ENCODE measurements around the gene DHPS. TPM values are rescaled to one million over a fixed set of nuclear protein-coding genes. Genes with fewer than 3 reads are reported as not detected.
"Not testable (repeated sequence)": the region's sequence is repeated elsewhere in the genome, so short reads cannot be mapped to it uniquely, and the experiment has no call there.

DHPS gene
- total RNA-seq, 2 experiments from 2014 or later = 106 to 113 TPM

DNA sequence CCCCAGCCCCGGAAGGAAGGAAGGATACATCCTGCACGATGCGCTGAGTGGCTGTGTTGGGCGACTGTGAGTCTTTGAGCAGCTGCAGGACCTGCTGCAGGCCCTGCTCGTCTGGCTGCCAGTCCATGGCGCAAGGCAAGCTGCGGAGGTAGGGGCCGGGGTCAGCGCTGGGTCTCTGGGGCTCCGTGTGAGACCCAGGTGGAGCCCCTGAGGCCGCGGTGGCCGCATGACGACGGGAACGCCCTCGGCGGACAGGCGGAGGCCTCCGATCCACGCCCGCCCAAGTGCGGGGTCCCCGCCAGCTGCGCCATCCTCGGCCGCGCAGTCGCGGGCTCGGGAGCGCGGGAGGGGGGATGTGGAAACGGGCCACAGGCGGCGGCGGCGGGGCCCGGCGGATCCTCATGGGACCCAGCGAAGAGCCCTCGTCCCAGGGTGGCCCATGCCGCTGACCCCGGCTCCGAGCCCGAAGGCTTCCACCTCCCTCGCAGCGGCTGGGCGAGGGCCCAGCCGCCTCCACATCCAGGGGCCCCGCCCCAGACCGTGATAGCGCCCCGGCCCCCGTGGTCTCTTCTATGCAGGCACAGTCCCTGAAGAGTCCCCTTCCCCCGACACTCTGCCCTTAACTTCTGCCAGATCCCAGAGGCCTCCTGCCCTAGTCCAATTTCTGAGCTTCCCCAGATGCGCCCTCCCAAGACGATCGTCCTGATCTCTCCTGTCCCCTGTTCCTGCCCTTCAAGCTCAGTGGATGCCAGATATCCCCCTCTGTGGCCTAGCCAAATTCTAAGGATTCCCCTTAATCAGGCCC lies 39.4 kb upstream of the DHPS start:
- ChIA-PET CTCF (interaction anchor here (0.6 to 7.0 kb wide), 6 partner anchors 11 to 55 kb away, joined by 3 to 53 read pairs (median 3); partner anchors contain the start of gene TRIR), POLR2A (interaction anchor here (1.0 to 9.4 kb wide), 11 partner anchors 13 to 169 kb away, joined by 3 to 250 read pairs (median 4); partner anchors contain the start of genes DHPS, FBXW9, GCDH and GET3)
- H3K9me3 Mint-ChIP-seq = no peaks in the 10 kb centered on the region
- H3K4me3 Mint-ChIP-seq = peak overlapping the region; percentile 88
- H3K36me3 Mint-ChIP-seq (ENCODE audit: low read depth) = peaks cover 28% of the 10 kb centered on the region
- peaks cover 44% of the 10 kb centered on the region for H3K4me1 Mint-ChIP-seq
- H3K27ac Mint-ChIP-seq = peak overlapping the region; percentile 86
- peak; percentile 51 for DNase-seq
- no peaks in the 10 kb centered on the region for H3K27me3 Mint-ChIP-seq

DNA sequence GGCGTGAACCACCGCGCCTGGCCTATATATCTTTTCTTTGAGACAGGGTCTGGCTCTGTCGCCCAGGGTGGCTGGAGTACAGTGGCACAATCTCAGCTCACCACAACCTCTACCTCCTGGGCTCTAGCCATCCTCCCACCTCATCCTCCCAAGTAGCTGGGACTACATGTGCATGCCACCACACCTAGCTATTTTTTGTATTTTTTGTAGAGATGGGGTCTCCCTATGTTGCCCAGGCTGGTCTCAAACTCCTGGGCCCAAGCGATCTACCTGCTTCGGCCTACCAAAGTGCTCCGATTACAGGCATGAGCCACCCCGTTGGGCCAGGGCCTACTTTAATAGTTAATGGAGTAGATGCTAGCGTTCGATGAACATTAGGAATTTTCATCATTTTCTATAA lies 38.6 kb upstream of the DHPS start:
- CTCF ChIA-PET = interaction anchor here (1.7 to 7.0 kb wide), 2 partner anchors 13 to 39 kb away, joined by 3 to 53 read pairs; partner anchors contain the start of gene TRIR
- Mint-ChIP-seq H3K9me3 (no peaks in the 10 kb centered on the region), H3K36me3 (ENCODE audit: low read depth) (peaks cover 34% of the 10 kb centered on the region), H3K27ac (peak overlapping the region; percentile 83), H3K4me1 (peaks cover 44% of the 10 kb centered on the region), H3K4me3 (peak overlapping the region; percentile 88), H3K27me3 (no peaks in the 10 kb centered on the region)
- DNase-seq = no peak
- POLR2A ChIA-PET = interaction anchor here (1.0 to 9.4 kb wide), 6 partner anchors 12 to 170 kb away, joined by 3 to 250 read pairs (median 3); partner anchors contain the start of genes FBXW9, GCDH, GET3 and TRIR

DNA sequence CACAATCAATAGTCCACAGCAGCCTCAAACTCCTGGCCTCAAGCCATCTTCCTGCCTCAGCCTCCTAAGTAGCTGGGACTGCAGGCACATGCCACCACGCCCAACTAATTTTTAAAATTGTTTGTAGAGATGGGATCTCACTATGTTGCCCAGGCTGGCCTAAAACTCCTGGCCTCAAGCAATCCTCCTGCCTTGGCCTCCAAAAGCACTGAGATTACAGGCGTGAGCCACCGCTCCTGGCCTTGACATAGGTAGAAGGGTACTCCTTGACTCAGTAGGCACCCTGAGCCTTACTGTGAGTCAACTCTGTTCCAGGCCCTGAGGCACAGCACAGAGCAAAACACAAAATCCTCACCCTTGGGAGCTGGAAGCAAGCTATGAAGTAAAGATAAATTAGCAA lies 34.2 kb upstream of the DHPS start:
- Mint-ChIP-seq H3K4me1 (peaks cover 27% of the 10 kb centered on the region), H3K9me3 (no peaks in the 10 kb centered on the region), H3K36me3 (ENCODE audit: low read depth) (peaks cover 54% of the 10 kb centered on the region), H3K4me3 (no peak overlapping the region), H3K27me3 (no peaks in the 10 kb centered on the region), H3K27ac (no peak overlapping the region)
- CTCF ChIA-PET = interaction anchor here (0.8 to 3.3 kb wide), 6 partner anchors 18 to 79 kb away, joined by 3 to 24 read pairs (median 7); partner anchors contain the start of gene TRIR
- DNase-seq = no peak
- POLR2A ChIA-PET = interaction anchor here (0.9 to 9.4 kb wide), 2 partner anchors 19 to 42 kb away, joined by 3 to 250 read pairs; partner anchors contain the start of genes GET3 and TRIR

DNA sequence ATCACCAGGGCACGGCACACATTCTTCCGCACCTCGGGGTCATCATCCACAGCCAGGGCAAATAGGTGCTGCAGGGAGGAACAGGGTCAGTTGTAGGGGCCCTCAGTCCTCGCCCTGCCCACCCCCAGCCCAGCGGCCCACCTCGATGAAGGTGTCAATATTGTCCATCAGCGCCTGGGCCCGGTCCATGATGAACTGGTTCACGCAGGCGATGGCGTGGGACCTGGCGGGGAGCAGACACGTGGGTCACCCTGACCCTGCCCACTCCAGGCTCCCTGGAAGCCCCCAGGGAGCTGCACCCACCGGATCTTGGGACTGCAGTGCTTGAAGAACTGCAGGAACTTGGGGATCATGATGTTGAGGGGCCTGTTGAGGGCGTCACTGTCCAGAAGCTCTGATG lies 33.4 kb upstream of the DHPS start:
- ChIA-PET CTCF (interaction anchor here (2.7 kb wide), 1 partner anchor 43 kb away, joined by 11 read pairs; no protein-coding TSS in a partner anchor), POLR2A (interaction anchor here (0.9 kb wide), 1 partner anchor 42 kb away, joined by 3 read pairs; no protein-coding TSS in a partner anchor)
- no peak for DNase-seq
- no peak overlapping the region for H3K4me3 Mint-ChIP-seq
- peaks cover 20% of the 10 kb centered on the region for H3K4me1 Mint-ChIP-seq
- peaks cover 57% of the 10 kb centered on the region for H3K36me3 Mint-ChIP-seq (ENCODE audit: low read depth)
- no peaks in the 10 kb centered on the region for H3K9me3 Mint-ChIP-seq
- no peaks in the 10 kb centered on the region for H3K27me3 Mint-ChIP-seq
- no peak overlapping the region for H3K27ac Mint-ChIP-seq

DNA sequence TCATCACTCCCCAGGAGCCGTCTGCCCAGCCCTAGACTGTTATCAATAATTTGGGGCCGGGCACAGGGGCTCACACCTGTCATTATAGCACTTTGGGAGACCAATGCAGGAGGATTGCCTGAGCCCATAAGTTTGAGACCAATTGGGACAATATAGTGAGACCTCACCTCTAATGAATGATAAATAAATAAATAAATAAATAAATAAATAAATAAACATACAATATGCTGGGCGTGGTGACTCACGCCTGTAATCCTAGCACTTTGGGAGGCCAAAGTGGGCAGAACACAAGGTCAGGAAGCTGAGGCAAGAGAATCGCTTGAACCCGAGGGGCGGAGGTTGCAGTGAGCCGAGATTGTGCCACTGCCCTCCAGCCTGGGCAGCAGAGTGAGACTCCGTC lies 31.6 kb upstream of the DHPS start:
- H3K9me3 Mint-ChIP-seq, POLR2A ChIA-PET, H3K4me1 Mint-ChIP-seq, H3K4me3 Mint-ChIP-seq, DNase-seq, H3K27me3 Mint-ChIP-seq, H3K27ac Mint-ChIP-seq: not testable (repeated sequence)
- H3K36me3 Mint-ChIP-seq (ENCODE audit: low read depth) = peaks cover 58% of the 10 kb centered on the region
- CTCF ChIA-PET = interaction anchor here (1.0 to 2.7 kb wide), 3 partner anchors 21 to 47 kb away, joined by 3 to 11 read pairs (median 3); no protein-coding TSS in a partner anchor

DNA sequence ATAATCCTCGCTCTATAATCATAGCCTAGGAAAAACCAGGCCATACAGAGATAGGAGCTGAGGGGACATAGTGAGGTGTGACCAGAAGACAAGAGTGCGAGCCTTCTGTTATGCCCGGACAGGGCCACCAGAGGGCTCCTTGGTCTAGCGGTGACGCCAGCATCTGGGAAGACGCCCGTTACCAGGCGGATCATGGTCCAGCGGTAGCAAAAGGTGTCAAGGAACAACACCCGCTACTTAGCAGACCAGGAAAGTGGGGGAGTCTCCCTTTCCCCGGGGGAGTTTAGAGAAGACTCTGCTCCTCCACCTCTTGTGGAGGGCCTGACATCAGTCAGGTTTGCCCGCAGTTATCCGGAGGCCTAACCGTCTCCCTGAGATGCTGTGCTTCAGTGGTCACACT lies 30.4 kb upstream of the DHPS start:
- H3K9me3 Mint-ChIP-seq, H3K4me3 Mint-ChIP-seq, H3K27ac Mint-ChIP-seq, H3K4me1 Mint-ChIP-seq, H3K27me3 Mint-ChIP-seq, POLR2A ChIA-PET: not testable (repeated sequence)
- CTCF ChIA-PET = interaction anchor here (0.6 to 1.5 kb wide), 3 partner anchors 22 to 1305 kb away, joined by 3 read pairs; no protein-coding TSS in a partner anchor
- DNase-seq = peak; percentile 23
- H3K36me3 Mint-ChIP-seq (ENCODE audit: low read depth) = peaks cover 58% of the 10 kb centered on the region

DNA sequence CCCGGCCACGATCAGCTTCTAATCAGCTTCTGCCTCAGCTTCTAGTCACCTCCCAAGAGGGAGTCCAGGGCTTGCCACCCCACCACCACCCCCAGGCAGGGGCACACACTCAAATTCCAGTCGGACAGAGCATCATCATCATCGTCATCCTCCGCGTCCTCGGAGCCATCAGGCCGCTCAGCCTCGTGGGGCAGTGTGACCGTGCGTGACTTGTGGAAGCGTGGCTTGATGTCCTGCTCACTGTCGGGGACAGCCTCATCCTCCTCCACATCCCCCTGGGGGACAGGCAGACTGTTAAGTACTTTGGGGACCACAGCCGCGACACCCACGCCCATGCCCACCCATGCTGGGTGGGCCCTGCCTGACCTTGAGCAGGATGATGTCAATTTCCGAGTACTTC lies 29.5 kb upstream of the DHPS start:
- Mint-ChIP-seq H3K36me3 (ENCODE audit: low read depth) (peaks cover 58% of the 10 kb centered on the region), H3K9me3 (no peaks in the 10 kb centered on the region), H3K27ac (no peak overlapping the region), H3K4me3 (no peak overlapping the region), H3K4me1 (no peaks in the 10 kb centered on the region), H3K27me3 (no peaks in the 10 kb centered on the region)
- no peak for DNase-seq
- ChIA-PET POLR2A (interaction anchor here (2.0 kb wide), 1 partner anchor 15 kb away, joined by 9 read pairs; the partner anchor contains the start of gene FBXW9), CTCF (interaction anchor here (0.6 kb wide), 1 partner anchor 1304 kb away, joined by 3 read pairs; no protein-coding TSS in a partner anchor)

DNA sequence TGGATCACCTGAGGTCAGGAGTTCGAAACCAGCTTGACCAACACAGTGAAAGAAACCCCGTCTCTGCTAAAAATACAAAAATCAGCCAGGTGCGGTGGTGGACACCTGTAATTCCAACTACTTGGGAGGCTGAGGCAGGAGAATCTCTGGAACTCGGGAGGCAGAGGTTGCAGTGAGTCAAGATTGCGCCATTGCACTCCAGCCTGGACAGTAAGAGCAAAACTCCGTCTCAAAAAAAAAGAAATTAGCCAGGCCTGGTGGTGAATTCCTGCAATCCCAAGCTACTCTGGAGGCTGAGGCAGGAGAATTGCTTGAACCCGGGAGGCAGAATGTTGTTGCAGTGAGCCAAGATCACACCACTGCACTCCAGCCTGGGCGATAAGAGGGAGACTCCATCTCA lies 27.0 kb upstream of the DHPS start:
- no peak for DNase-seq
- POLR2A ChIA-PET = interaction anchor here (0.6 to 1.0 kb wide), 3 partner anchors 11 to 12 kb away, joined by 3 read pairs; partner anchors contain the start of gene FBXW9
- peaks cover 57% of the 10 kb centered on the region for H3K36me3 Mint-ChIP-seq (ENCODE audit: low read depth)
- H3K27ac Mint-ChIP-seq = no peak overlapping the region
- H3K4me3 Mint-ChIP-seq = no peak overlapping the region
- CTCF ChIA-PET = interaction anchor here (0.7 to 1.6 kb wide), 3 partner anchors 9 to 48 kb away, joined by 3 to 5 read pairs (median 3); partner anchors contain the start of gene TRIR
- no peaks in the 10 kb centered on the region for H3K27me3 Mint-ChIP-seq
- H3K9me3 Mint-ChIP-seq = no peaks in the 10 kb centered on the region
- no peaks in the 10 kb centered on the region for H3K4me1 Mint-ChIP-seq

DNA sequence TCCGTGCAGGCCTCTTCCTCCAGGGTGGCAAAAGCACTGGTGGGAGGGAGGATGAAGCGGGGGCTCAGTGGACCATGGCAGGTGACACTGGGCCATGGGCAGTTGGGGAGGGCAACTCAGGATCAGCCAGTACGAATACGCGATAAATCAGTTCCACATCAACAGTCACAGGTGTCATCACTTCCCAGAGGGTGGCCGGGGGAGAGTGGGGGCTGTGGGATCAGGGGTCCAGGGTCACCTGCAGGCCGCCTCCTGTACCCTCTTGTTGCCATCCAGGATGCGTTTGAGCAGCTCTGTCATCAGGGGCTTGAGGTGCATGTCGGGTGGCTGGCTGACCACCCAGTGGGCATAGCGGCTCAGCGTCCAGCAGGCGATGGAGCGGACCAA lies 24.6 kb upstream of the DHPS start:
- Mint-ChIP-seq H3K27ac (no peak overlapping the region), H3K4me1 (no peaks in the 10 kb centered on the region), H3K9me3 (no peaks in the 10 kb centered on the region), H3K36me3 (ENCODE audit: low read depth) (peaks cover 60% of the 10 kb centered on the region), H3K4me3 (no peak overlapping the region), H3K27me3 (no peaks in the 10 kb centered on the region)
- no peak for DNase-seq
- CTCF ChIA-PET = no interaction called here
- POLR2A ChIA-PET = interaction anchor here (1.3 kb wide), 1 partner anchor 10 kb away, joined by 4 read pairs; the partner anchor contains the start of gene FBXW9

DNA sequence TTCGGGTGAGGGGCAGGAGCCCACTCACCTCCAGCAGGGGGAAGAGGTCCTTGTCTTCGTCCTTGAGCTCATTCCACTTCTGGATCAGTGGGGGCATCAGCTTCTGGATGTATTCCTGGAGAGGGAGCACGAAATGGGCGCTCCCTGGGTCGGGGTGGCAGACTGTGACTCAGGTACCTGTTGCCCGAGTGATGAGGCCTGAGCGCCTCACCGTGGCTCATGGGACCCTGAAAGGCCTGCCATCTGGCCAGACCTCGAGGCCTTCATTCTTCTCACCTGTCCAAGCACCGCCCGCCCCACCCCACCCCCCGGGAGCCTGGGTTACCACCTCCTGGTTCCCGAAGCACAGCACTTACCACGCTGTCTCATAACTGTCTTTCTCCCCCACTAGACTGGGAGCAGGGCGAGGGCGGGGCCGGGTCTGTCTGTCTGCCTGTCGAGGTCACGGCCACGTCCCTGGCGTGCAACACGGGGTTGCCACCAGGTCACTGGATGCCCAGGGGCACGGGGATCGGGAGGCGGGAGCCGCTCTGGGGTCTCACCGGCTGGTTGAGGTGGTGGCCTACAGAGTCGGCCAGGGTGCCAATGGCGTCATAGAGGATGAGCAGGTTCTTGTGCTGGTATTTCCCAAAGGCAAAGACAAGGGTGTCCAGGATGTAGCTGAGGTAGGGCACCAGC lies 24.1 kb upstream of the DHPS start:
- POLR2A ChIA-PET = no interaction called here
- Mint-ChIP-seq H3K4me3 (no peak overlapping the region), H3K27ac (no peak overlapping the region), H3K27me3 (no peaks in the 10 kb centered on the region), H3K9me3 (no peaks in the 10 kb centered on the region), H3K36me3 (ENCODE audit: low read depth) (peaks cover 60% of the 10 kb centered on the region), H3K4me1 (no peaks in the 10 kb centered on the region)
- CTCF ChIA-PET = no interaction called here
- DNase-seq = no peak

DNA sequence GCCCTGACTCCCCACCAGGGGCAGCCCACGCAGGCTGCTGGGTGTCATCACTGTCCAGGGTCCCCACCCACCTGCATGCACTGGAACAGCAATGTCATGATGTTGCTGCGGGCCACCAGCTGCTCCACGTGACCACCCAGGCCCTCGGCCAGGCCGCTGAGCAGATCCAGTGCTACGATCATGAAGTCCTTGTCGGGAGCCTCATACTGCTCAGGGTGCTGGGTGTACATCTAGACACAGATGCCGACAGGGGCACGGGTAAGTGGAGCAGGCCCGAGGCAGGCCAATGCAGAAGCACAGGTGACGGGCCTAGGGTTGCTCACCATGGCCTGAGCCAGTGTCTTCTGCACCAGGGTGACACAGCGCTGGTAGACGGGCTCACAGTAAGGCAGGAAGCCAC lies 23.5 kb upstream of the DHPS start:
- CTCF ChIA-PET = no interaction called here
- H3K27me3 Mint-ChIP-seq = no peaks in the 10 kb centered on the region

DNA sequence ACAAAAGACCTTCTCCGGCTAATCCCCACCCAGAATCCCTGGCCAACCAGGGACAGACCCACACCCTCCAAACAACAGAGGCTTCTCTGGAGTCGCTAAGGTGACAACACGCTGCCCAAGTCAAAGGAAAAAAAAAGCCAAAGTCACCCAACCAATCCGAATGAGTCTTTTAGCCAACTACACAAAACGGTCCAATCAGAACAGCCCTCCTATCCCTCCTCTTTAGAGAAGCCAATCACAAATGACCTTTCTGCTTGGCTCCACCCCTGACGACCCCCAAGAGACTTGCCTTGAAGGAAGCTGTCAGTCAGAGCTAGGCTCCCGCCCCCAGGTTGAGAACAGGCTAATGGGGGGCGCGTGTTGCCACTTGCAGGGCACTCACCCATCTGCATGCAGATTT lies 21.4 kb upstream of the DHPS start:
- H3K27me3 Mint-ChIP-seq = no peaks in the 10 kb centered on the region
- H3K4me1 Mint-ChIP-seq = peaks cover 2% of the 10 kb centered on the region
- no peaks in the 10 kb centered on the region for H3K9me3 Mint-ChIP-seq
- DNase-seq = no peak
- ChIA-PET CTCF (no interaction called here), POLR2A (interaction anchor here (0.6 kb wide), 1 partner anchor 9 kb away, joined by 3 read pairs; no protein-coding TSS in a partner anchor)
- H3K4me3 Mint-ChIP-seq = no peak overlapping the region
- H3K27ac Mint-ChIP-seq = no peak overlapping the region
- peaks cover 52% of the 10 kb centered on the region for H3K36me3 Mint-ChIP-seq (ENCODE audit: low read depth)

More for the DNA sequence above, 23.5 kb upstream of the DHPS start:
- DNase-seq = no peak
- Mint-ChIP-seq H3K27ac (no peak overlapping the region), H3K36me3 (ENCODE audit: low read depth) (peaks cover 56% of the 10 kb centered on the region), H3K4me3 (no peak overlapping the region), H3K4me1 (no peaks in the 10 kb centered on the region), H3K9me3 (no peaks in the 10 kb centered on the region)
- POLR2A ChIA-PET = no interaction called here

Measured in activated CD4-positive, alpha-beta memory T cell treated with anti-CD3 and anti-CD28 coated beads, Interleukin-2, amount 10 ng/mL, durations not matched to agents 7 days and 5 days (primary cell).